K562 (cell line): ENCODE data around the gene PRRC2A. TPM values are rescaled to one million over a fixed set of nuclear protein-coding genes. Genes with fewer than 3 reads are reported as not detected.

Experiments used
- ATAC-seq: fragments of 200-7000 bp; cut with Tn5 transposase; 3 replicates; pipeline ENCODE4 v1.9.1; 2020; ENCODE audit warnings: moderate library complexity
- BruUV-seq: library from RNA; stranded (reverse); fragments of 400-500 nt; replicated peaks from 2 replicates; lab custom pipeline; 2021; lab: Mats Ljungman, UMichigan
- CTCF ChIA-PET: fragments of 300-600 bp; formaldehyde crosslinking; extraction: SDS; loops from one replicate; lab custom pipeline; 2021; ENCODE audit warnings: low intra/inter-chr PET ratio; lab: Yijun Ruan, JAX
- POLR2A ChIA-PET: fragments of 300-600, 350-650 bp; sonication (Branson Sonifier 250); formaldehyde crosslinking; extraction: SDS; loops from one replicate; lab custom pipeline; 2021; ENCODE audit warnings: antibody characterized with exemption, inconsistent platforms; lab: Yijun Ruan, JAX
- DNase-seq, 4 experiments: peaks; one replicate each; pipeline versions ENCODE4 v3.0.0 to v3.0.0-alpha.2; 2011 to 2018; ENCODE audit warnings: low spot score in 3 of 4, mixed read lengths in 3 of 4; ENCODE audit errors: extremely low read depth in 1 of 4
- FAIRE-seq: peaks from 2 replicates; lab custom pipeline; 2011; peaks lifted over from hg19 to GRCh38; lab: Jason Lieb, UNC
- H2AFZ ChIP-seq: 2 replicates; pipeline ENCODE4 v1.6.0; 2011; ENCODE audit warnings: low read depth, low read length, control low read depth, inconsistent platforms
- H3K27ac ChIP-seq: fragments of 200-600 bp; 3 replicates; pipeline ENCODE4 v1.8.0; 2011; ENCODE audit warnings: low read depth, mild to moderate bottlenecking, control low read depth, inconsistent platforms, low read length, moderate library complexity, mixed read lengths; ENCODE audit errors: extremely low read depth
- H3K27me3 ChIP-seq, 2 experiments: fragments of 300-600 bp in 1 of 2; 2 replicates in 1 of 2; 3 replicates in 1 of 2; pipeline versions ENCODE4 v1.6.0 to v1.8.0; 2011; ENCODE audit warnings: inconsistent platforms in 2 of 2, low read length in 2 of 2, mild to moderate bottlenecking in 1 of 2, mixed read lengths in 1 of 2, moderate library complexity in 1 of 2; ENCODE audit not compliant: control insufficient read depth in 2 of 2, insufficient read depth in 2 of 2
- H3K36me3 ChIP-seq: fragments of 300-600 bp; 3 replicates; pipeline ENCODE4 v1.8.0; 2011; ENCODE audit warnings: mild to moderate bottlenecking, low read length, inconsistent platforms; ENCODE audit not compliant: control insufficient read depth, insufficient read depth
- H3K4me1 ChIP-seq, 2 experiments: fragments of 200-600 bp in 1 of 2; replicated peaks in 1 of 2; 2 replicates in 1 of 2; 3 replicates in 1 of 2; pipeline versions ENCODE4 v1.5.1 to v1.8.0; 2011; ENCODE audit warnings: inconsistent platforms in 2 of 2, low read length in 2 of 2, mild to moderate bottlenecking in 1 of 2, mixed read lengths in 1 of 2, moderate library complexity in 1 of 2; ENCODE audit not compliant: control insufficient read depth in 2 of 2, insufficient read depth in 2 of 2
- H3K4me2 ChIP-seq: 2 replicates; pipeline ENCODE4 v1.6.1; 2011; ENCODE audit warnings: low read length, control low read depth, inconsistent platforms, mixed read lengths; ENCODE audit not compliant: insufficient read depth
- H3K4me3 ChIP-seq: fragments of 200-600 bp; sonication (generic), shearing (Covaris generic); 2 replicates; pipeline ENCODE4 v1.5.1; 2016; ENCODE audit warnings: control low read depth, inconsistent platforms
- H3K79me2 ChIP-seq: fragments of 200-600 bp; 3 replicates; pipeline ENCODE4 v1.8.0; 2011; ENCODE audit warnings: low read length, inconsistent platforms; ENCODE audit not compliant: control insufficient read depth, insufficient read depth
- H3K9ac ChIP-seq, 2 experiments: 2 replicates each; pipeline versions ENCODE4 v1.6.0 to v1.6.1; 2011; ENCODE audit warnings: low read depth in 2 of 2, low read length in 2 of 2, control low read depth in 1 of 2, inconsistent platforms in 1 of 2, mild to moderate bottlenecking in 1 of 2, mixed read lengths in 1 of 2; ENCODE audit not compliant: insufficient read depth in 1 of 2
- H3K9me1 ChIP-seq: one replicate; pipeline ENCODE4 v1.6.0; 2011; ENCODE audit warnings: inconsistent platforms, mild to moderate bottlenecking, low read length, moderate library complexity; ENCODE audit not compliant: control insufficient read depth, insufficient read depth
- H3K9me3 ChIP-seq: replicated peaks from 2 replicates; pipeline ENCODE4 v1.5.1; 2011; ENCODE audit warnings: low read depth, low read length, inconsistent platforms; ENCODE audit not compliant: control insufficient read depth, insufficient read depth
- H4K20me1 ChIP-seq: replicated peaks from 2 replicates; pipeline ENCODE4 v1.6.1; 2011; ENCODE audit warnings: low read length, inconsistent platforms, mixed read lengths; ENCODE audit not compliant: control insufficient read depth, insufficient read depth
- BRD4 ChIP-seq: fragments of 200-600 bp; sonication (generic); IDR thresholded peaks from 2 replicates; pipeline ENCODE4 v1.6.1; 2017; ENCODE audit warnings: inconsistent platforms
- FOSL1 ChIP-seq: fragments of 200-800 bp; sonication (Bioruptor generic); conservative IDR thresholded peaks from 2 replicates; pipeline ENCODE4 v1.6.1; 2016; ENCODE audit warnings: missing genetic modification characterization, missing compliant biosample characterization
- POLR2G ChIP-seq: fragments of 200-400 bp; formaldehyde crosslinking; IDR thresholded peaks from 2 replicates; pipeline ENCODE4 v1.6.1; 2017; ENCODE audit warnings: low read depth, mild to moderate bottlenecking, antibody characterized with exemption, low read length, moderate library complexity
- RBFOX2 ChIP-seq: fragments of 200-400 bp; formaldehyde crosslinking; IDR thresholded peaks from 2 replicates; pipeline ENCODE4 v1.6.1; 2017; ENCODE audit warnings: low read depth, mild to moderate bottlenecking, low read length, moderate library complexity
- SMAD4 ChIP-seq: fragments of 250-450 bp; sonication (Bioruptor Pico); conservative IDR thresholded peaks from 2 replicates; pipeline ENCODE4 v1.8.0; 2021; ENCODE audit warnings: inconsistent platforms, mild to moderate bottlenecking, moderate library complexity
- SMARCB1 ChIP-seq: IDR thresholded peaks from 2 replicates; pipeline ENCODE4 v1.6.1; 2011; ENCODE audit warnings: improper control_type of control experiment, low read depth; ENCODE audit not compliant: insufficient read length
- TAF1 ChIP-seq: IDR thresholded peaks from 2 replicates; pipeline ENCODE4 v1.6.1; 2011; ENCODE audit warnings: mild to moderate bottlenecking, low read length, moderate library complexity; ENCODE audit not compliant: insufficient read depth, control insufficient read depth, severe bottlenecking; ENCODE audit errors: extremely low read depth
- TCF7 ChIP-seq: sonication (generic); IDR thresholded peaks from 2 replicates; pipeline ENCODE4 v1.6.1; 2016; ENCODE audit warnings: antibody characterized with exemption, borderline replicate concordance
- TRIM25 ChIP-seq: fragments of 450-650 bp; IDR thresholded peaks from 2 replicates; pipeline ENCODE4 v1.7.0; 2016; ENCODE audit warnings: borderline replicate concordance
- VEZF1 ChIP-seq: fragments of 200-800 bp; sonication (Bioruptor generic); IDR thresholded peaks from 2 replicates; pipeline ENCODE4 v1.6.1; 2017; ENCODE audit warnings: missing genetic modification characterization, missing compliant biosample characterization
- ZC3H8 ChIP-seq: fragments of 450-650 bp; IDR thresholded peaks from 2 replicates; pipeline ENCODE4 v1.6.1; 2017
- ZNF140 ChIP-seq: fragments of 250-450 bp; sonication (Bioruptor Pico); IDR thresholded peaks from 2 replicates; pipeline ENCODE4 v1.8.0; 2021; ENCODE audit warnings: moderate library complexity, mild to moderate bottlenecking, inconsistent platforms
- ZNF175 ChIP-seq: fragments of 200-800 bp; sonication (Bioruptor generic); IDR thresholded peaks from 2 replicates; pipeline ENCODE4 v1.6.1; 2016; ENCODE audit warnings: low read depth, mild to moderate bottlenecking, missing genetic modification characterization, missing compliant biosample characterization
- ZNF3 ChIP-seq: fragments of 250-450 bp; sonication (Bioruptor Pico); IDR thresholded peaks from 2 replicates; pipeline ENCODE4 v1.5.0; 2021; ENCODE audit warnings: mild to moderate bottlenecking, moderate library complexity
- WGBS: fragments of 100-300 bp; shearing (Covaris generic); methylation state at CpG from one replicate; pipeline ENCODE4 v1.1.6; 2016; ENCODE audit warnings: low coverage, mixed read lengths; ENCODE audit not compliant: insufficient coverage; ENCODE audit errors: missing lambda C conversion rate; 5-methylcytosine and 5-hydroxymethylcytosine counted together
- in situ Hi-C: fragments of 300-500 bp; cut with MboI; formaldehyde crosslinking; loops from 4 replicates; pipeline ENCODE4 v1.15.0; 2018; ENCODE audit warnings: inconsistent platforms, mixed read lengths
- intact Hi-C: fragments of 100-400 bp; cut with micrococcal nuclease; formaldehyde crosslinking; loops from 2 replicates; pipeline ENCODE4 v1.14.2; 2022
- polyA plus RNA-seq, 8 experiments: library from polyadenylated mRNA; depleted of rRNA in 4 of 8; stranded (reverse) in 5 of 8; unstranded in 3 of 8; fragments of >200 nt; fragmentation: Nextera tagmentation in 2 of 8; fragmentation: Illumina TruSeq in 1 of 8; extraction: Ambion mirVana in 2 of 8; extraction: Trizol in 1 of 8; gene quantifications; 2 replicates each; pipeline versions ENCODE4 v1.2.1 to v1.2.3, GENCODE V29; 2011 to 2014; ENCODE audit warnings: inconsistent platforms in 1 of 8, missing spikeins in 1 of 8
- total RNA-seq, 7 experiments: library from RNA; depleted of rRNA in 6 of 7; stranded (reverse); fragments of >200 nt in 6 of 7; fragmentation: Illumina TruSeq in 2 of 7; extraction: Trizol in 2 of 7; gene quantifications; 2 replicates each; pipeline versions ENCODE4 v1.2.1 to v1.2.3, GENCODE V29; 2011 to 2021; ENCODE audit warnings: low replicate concordance in 1 of 7
- TF ChIP-seq, protein P1 (sequence below): fragments of 250-450 bp; sonication (Bioruptor Pico); IDR thresholded peaks from 2 replicates; pipeline ENCODE4 v1.4.0; 2020; ENCODE audit warnings: mild to moderate bottlenecking, moderate library complexity

The PRRC2A gene
- total and polyA plus RNA-seq, 9 of the 15 experiments (the other 6 are each of a cell fraction or from before 2014, with no cell fraction given) = 1.0 to 332 (median 63.0) TPM

DNA sequence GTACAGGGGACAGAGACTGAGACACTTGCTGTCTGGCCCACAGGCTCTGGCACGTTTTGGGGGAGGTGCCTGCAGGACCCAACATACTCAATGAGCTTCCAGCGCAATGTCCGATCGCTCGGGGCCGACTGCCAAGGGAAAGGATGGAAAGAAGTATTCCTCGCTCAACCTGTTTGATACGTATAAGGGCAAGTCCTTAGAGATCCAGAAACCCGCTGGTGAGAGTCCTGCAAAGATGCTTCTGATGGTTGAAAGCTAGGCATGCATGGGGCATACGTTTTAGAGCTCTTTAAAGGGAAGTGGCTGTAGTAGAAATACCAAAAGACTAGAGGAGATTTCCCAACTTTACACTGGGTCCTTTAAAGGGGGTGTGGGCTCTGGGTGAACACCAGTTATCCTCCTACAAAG, 2.2 kb downstream of the PRRC2A start (continued):
- no peak for TF ChIP-seq BRD4
- no peak for TF ChIP-seq TAF1
- TF ChIP-seq SMARCB1 = no peak
- no peak for TF ChIP-seq ZNF140 (CRISPR knock-in tag)
- TF ChIP-seq TCF7 = no peak
- TF ChIP-seq ZNF175 (CRISPR knock-in tag) = no peak
- no peak for TF ChIP-seq SMAD4 (CRISPR knock-in tag)
- TF ChIP-seq ZNF3 = no peak

- H3K27me3 ChIP-seq = no peaks in the 10 kb centered on the region
- in situ Hi-C loops = no loop called here
- no TSS peak for BruUV-seq
- 92% methylated on average over 10 of the region's 10 CpGs for WGBS
- H3K36me3 ChIP-seq = peaks cover 82% of the 10 kb centered on the region
- FAIRE-seq = no peak
- no peak for ATAC-seq
- peaks cover 31% of the 10 kb centered on the region; the same call in 1 of the 2 replicates for H4K20me1 ChIP-seq
- H2AFZ ChIP-seq = no peak overlapping the region
- no peak for DNase-seq
- H3K79me2 ChIP-seq = peaks cover 73% of the 10 kb centered on the region
- ChIA-PET CTCF (no interaction called here), POLR2A (interaction anchor here (1.8 to 12.4 kb wide), 3 partner anchors 12 to 28 kb away, joined by 9 to 274 read pairs (median 41); partner anchors contain the start of gene BAG6)
- peaks cover 13 to 21% of the 10 kb centered on the region in 2 experiments for H3K4me1 ChIP-seq
- H3K27ac ChIP-seq = no peak overlapping the region
- H3K4me3 ChIP-seq = no peak overlapping the region
- H3K9me3 ChIP-seq = no peaks in the 10 kb centered on the region
- H3K9me1 ChIP-seq = peaks cover 12% of the 10 kb centered on the region
- intact Hi-C loops = no loop called here
- H3K9ac ChIP-seq = peak overlapping the region in 1 of 2 experiments; percentile 54; a peak in 1 of 4 replicates
- H3K4me2 ChIP-seq = no peak overlapping the region
- TF ChIP-seq, protein P1, sequence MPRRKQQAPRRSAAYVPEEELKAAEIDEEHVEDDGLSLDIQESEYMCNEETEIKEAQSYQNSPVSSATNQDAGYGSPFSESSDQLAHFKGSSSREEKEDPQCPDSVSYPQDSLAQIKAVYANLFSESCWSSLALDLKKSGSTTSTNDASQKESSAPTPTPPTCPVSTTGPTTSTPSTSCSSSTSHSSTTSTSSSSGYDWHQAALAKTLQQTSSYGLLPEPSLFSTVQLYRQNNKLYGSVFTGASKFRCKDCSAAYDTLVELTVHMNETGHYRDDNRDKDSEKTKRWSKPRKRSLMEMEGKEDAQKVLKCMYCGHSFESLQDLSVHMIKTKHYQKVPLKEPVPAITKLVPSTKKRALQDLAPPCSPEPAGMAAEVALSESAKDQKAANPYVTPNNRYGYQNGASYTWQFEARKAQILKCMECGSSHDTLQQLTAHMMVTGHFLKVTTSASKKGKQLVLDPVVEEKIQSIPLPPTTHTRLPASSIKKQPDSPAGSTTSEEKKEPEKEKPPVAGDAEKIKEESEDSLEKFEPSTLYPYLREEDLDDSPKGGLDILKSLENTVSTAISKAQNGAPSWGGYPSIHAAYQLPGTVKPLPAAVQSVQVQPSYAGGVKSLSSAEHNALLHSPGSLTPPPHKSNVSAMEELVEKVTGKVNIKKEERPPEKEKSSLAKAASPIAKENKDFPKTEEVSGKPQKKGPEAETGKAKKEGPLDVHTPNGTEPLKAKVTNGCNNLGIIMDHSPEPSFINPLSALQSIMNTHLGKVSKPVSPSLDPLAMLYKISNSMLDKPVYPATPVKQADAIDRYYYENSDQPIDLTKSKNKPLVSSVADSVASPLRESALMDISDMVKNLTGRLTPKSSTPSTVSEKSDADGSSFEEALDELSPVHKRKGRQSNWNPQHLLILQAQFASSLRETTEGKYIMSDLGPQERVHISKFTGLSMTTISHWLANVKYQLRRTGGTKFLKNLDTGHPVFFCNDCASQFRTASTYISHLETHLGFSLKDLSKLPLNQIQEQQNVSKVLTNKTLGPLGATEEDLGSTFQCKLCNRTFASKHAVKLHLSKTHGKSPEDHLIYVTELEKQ = no peak
- TF ChIP-seq RBFOX2 = peak; percentile 31; the same call in 1 of the 2 replicates
- no peak for TF ChIP-seq FOSL1 (tag)
- peak; percentile 41; the same call in 1 of the 2 replicates for TF ChIP-seq POLR2G
- TF ChIP-seq TRIM25 = no peak
- TF ChIP-seq VEZF1 (CRISPR knock-in tag) = no peak
- TF ChIP-seq ZC3H8 = no peak
Observed at GRCh38 chr6:31624070-31624469, 3.6 kb downstream of the PRRC2A start.
